Inflammatory macrophage (primary cell): ENCODE data around the gene GPD1.
"Not testable (repeated sequence)": the region's sequence is repeated elsewhere in the genome, so short reads cannot be mapped to it uniquely, and the experiment has no call there.

ENCODE experiments used
- DNase-seq, 2 donors: peaks; one replicate each; pipeline ENCODE4 v3.0.0-alpha.2; 2020 to 2022

Gene GPD1

DNA sequence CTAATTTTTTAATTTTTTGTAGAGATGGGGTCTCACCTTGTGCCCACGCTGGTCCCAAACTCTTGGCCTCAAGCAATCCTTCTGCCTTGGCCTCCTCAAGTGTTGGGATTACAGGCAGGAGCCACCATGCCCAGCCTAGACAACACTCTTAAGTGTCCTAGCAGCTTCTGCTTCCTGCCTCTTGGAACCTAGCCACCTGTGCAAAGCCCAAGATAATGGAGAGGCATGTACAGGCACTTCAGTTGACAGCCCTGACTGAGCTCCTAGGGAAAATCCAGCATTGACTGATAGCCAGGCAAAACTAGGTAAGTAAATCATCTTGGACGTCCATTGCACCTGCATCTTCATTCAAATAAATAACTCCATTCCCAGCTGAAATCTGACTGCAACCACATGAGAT is 23.7 kb downstream of the GPD1 start:
- no peak for DNase-seq

DNA sequence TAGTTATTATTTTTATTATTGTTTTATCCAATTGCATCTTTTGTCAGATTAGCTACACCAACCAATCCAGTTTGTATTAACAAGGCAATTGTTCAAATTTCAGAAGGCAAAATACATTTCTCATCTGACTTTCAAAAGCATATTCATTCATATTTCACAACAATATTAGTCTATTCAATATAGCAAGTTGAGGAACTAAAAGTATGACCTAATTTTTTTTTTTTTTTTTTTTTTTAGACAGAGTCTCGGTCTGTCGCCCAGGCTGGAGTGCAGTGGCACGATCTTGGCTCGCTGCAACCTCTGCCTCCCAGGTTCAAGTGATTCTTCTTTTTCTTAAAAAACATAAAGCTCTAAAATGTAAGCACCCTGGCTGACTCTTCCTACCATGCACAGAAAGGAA is 25.5 kb downstream of the GPD1 start:
- peak in 1 of 2 donors; percentile 76 for DNase-seq

DNA sequence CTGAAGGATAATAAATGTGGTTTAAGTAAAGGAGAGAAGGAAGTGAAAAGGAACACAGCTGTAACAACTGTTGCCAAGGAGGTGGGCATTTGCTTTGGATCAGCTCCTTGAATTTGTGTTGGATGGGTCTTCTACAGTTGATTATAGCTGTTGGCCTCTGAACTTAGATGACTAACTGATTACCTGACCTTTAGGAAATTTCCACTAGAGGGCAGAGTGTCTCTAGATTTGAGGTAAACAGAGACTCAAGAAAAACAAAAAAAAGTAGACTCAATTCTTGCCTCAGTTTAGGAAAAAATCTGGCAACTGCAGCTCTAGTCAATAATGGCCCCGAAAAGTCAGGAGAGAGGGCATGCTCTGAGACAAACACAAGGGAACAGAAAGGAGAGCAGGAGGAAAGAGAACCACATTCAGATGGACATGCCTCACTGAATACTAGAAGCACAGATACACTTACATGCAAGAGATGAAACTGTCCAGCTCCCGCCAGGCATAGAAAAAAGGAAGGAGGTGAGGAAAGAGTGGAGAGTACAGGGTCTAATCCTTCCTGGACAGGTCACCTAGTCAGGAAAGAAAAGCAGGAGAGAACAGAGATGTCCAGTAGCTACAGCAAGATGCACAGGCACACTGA is 28.8 kb downstream of the GPD1 start:
- peak; percentile 35 to 40 for DNase-seq

DNA sequence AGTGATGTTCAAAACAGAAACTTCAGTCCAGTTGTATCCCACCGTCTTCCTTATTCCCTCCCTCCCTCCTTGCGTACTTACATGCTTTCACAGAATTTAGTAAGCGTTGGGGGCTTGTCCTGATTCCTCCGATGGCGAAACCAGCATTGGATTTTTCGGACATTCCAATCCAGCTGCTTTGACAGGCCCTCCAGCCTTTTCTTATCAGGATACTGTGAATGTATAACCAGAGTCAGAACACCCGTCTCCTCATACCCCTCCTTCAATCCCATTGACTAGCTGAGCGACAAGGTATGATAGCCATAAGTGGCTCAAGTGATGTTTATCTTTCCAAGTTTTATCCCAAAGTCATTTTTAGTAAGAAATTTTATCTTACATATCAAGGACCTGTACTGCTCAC is 39.2 kb downstream of the GPD1 start:
- no peak for DNase-seq

DNA sequence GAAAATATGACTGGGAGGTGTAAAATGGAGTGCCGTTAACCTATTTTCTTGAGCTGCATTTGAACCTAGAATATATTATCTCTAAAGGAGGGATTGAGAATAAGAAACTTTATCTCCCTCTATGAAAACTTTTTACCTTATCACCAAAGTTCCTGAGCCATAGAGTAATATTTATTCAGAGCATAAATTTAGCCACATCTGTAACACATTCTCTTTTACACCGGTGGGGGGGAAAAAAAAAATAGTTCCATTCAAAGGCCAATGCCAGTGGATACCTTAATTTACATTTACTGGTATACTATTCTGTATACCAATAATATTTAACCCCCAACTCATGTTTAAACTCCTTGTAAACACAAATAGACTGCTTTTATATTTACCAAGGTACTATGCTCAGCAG is 41.6 kb downstream of the GPD1 start:
- no peak for DNase-seq

DNA sequence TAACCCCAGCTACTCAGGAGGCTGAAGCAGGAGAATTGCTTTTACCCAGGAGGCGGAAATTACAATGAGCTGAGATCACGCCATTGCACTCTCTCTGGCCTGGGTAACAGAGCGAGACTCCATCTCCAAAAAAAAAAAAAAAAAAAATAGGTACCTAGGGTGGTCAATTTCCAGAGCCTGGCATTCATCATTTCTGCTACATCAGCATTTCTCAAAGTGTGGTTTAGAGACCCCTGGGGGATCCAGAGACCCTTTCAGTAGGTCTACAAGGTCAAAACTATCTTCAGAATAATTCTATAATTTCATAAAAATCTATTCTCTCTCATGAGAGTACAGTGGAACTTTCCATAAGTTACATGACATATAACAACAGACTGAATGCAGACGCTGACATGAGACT is 43.5 kb downstream of the GPD1 start:
- DNase-seq = no peak

DNA sequence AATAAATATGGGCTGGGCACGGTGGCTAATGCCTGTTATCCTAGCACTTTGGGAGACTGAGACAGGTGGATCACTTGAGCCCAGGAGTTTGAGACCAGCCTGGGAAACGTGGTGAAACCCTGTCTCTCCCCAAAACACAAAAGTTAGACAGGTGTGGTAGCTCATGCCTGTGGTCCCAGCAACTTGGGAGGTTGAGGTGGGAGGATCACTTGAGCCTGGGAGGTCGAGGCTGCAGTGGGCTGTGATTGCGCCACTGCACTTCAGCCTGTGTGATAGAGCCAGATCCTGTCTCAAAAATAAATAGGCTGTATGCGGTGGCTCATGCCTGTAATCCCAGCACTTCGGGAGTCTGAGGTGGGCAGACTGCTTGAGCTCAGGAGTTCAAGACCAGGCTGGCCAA is 44.2 kb downstream of the GPD1 start:
- DNase-seq = not testable (repeated sequence)

DNA sequence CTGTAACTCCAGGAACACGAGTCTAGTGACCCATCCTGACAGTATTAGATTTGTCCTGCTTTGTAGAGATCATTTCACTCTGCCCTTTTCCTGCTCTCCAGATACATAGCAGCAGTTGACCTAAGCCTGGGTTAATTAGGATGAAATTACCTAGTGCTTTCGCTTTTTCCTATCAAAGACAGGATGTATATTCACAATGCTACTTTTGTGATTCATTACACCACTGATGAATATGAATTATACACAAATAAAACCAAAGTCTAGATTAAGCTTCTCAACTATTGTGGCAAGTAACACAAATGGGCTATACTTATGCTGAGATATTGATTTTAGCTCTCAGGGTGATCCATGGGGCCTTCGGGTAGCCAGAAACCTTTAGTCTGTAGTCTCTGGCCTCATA is 45.5 kb downstream of the GPD1 start:
- no peak for DNase-seq

DNA sequence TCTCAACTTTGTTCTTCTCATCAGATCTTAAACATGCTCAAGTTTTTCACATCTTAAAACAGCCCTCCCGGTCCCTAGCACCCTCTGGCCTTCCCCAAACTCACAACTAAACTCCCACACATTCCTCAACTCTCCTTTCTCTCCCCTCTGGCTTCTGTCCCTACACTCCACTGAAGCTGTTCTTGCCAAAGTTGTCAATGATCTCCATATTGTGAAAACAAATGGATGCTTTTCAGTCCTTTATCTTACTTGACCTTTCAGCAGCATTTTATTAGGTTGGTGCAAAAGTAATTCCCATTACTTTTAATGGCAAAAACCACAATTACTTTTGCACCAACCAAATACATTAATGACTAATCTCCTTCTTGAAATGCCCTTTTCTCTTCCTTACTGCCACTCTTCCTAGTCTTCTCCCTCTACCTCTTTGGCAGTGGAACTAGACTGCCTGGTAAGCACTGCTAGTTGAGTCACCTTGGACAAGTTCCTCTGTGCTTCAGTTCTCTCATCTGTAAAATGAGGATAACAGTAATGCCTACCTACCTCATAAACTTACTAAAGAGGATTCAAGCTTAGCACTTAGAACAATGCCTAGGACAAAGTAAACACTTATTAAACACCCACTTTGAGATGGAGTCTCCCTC is 47.4 kb downstream of the GPD1 start:
- DNase-seq = no peak

DNA sequence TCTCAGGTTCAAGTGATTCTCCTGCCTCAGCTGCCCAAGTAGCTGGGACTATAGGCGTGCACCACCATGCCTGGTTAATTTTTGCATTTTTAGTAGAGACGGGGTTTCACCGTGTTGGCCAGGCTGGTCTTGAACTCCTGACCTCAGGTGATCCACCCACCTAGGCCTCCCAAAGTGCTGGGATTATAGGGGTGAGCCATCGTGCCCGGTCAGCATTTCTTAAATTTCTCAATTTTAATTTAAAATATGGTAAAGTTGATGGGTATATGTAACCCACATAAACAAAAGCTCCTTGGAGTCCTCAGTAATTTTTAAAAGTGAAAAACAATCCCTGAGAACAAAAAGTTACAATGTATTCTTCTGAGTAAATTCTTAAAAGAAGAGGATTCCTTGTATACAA is 51.1 kb downstream of the GPD1 start:
- DNase-seq = not testable (repeated sequence)

DNA sequence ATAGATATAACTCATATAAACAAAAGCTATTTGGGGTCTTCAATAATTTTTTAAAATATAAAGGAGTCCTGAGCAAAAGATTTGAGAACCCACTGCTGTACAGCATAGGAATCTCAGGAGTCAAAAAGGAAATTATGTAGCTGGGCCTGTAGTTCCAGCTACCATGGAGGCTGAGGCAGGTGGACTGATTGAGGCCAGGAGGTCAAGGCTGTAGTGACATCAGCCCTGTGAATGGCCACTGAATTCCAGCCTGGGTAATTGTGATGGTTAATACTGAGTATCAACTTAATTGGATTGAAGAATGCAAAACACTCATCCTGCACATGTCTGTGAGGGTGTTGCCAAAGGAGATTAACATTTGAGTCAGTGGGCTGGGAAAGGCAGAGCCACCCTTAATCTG is 52.8 kb downstream of the GPD1 start:
- no peak for DNase-seq

DNA sequence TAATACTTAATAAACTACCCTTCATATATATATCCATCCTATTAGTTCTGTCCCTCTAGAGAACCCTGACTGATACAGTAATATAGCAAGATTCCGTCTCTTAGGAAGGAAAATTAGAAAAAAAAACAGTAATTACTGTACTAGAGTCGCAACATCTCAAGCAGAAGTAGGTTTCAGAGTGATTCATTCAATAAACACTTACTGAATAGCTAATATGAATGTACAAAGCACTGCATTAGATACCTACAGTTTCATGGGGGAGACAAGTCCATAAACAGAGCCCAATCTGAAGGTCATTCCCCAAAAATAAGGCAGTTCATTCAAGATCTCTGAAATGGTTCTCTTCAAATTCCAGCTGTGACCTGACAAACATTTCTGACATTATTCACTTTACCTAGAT is 53.5 kb downstream of the GPD1 start:
- no peak for DNase-seq

DNA sequence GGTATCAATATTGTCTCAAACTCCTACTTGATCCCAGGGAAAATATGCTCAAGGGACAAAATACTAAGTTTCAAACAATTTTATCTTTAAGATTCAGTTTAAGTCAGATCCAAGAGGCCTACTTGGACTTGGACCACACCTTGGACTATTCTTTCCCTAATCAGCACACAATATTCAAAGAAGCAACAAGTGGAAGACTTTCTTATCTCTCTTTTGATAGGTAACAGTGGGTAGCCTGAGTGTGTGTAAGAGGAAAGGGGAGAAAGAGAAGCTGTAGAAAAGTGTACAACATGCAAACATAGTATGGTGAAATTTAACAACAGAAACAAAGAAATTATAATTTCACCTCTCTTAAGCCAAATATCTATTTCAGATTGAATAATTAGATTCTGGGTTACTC is 56.8 kb downstream of the GPD1 start:
- no peak for DNase-seq
